Endothelial cell of umbilical vein (primary cell): ENCODE data around the gene CYP2F1. TPM values are rescaled to one million over a fixed set of nuclear protein-coding genes. Genes with fewer than 3 reads are reported as not detected.

Source experiments
- BruUV-seq: library from RNA; stranded (reverse); fragments of 400-500 nt; replicated peaks from 2 replicates; lab custom pipeline; 2021; lab: Mats Ljungman, UMichigan
- CTCF ChIA-PET: fragments of 300-600, 350-600 bp; sonication (Branson Sonifier 250); formaldehyde crosslinking; loops from one replicate; lab custom pipeline; 2021; ENCODE audit warnings: antibody characterized with exemption, inconsistent platforms; lab: Charles Lee
- POLR2A ChIA-PET: fragments of 300-600, 350-600 bp; sonication (Branson Sonifier 250); formaldehyde crosslinking; loops from one replicate; lab custom pipeline; 2021; ENCODE audit warnings: antibody characterized with exemption, inconsistent platforms; lab: Charles Lee
- DNase-seq: peaks from one replicate; pipeline ENCODE4 v3.0.0-alpha.2; 2011; ENCODE audit warnings: low read depth, low spot score
- FAIRE-seq: peaks from 2 replicates; lab custom pipeline; 2011; peaks lifted over from hg19 to GRCh38; lab: Jason Lieb, UNC
- H2AFZ ChIP-seq: 2 replicates; pipeline ENCODE4 v1.6.0; 2012; ENCODE audit warnings: low read depth, low read length, control low read depth, inconsistent platforms
- H3K27ac ChIP-seq: 2 replicates; pipeline ENCODE4 v1.5.1; 2011; ENCODE audit warnings: low read depth, mild to moderate bottlenecking, control low read depth, low read length, moderate library complexity; ENCODE audit not compliant: insufficient read depth
- H3K27me3 ChIP-seq, 2 experiments: 2 replicates each; pipeline versions ENCODE4 v1.6.0 to v1.6.1; 2011; ENCODE audit warnings: low read length in 2 of 2, mixed read lengths in 1 of 2; ENCODE audit not compliant: control insufficient read depth in 2 of 2, insufficient read depth in 2 of 2
- H3K36me3 ChIP-seq, 2 experiments: 2 replicates in 1 of 2; 3 replicates in 1 of 2; pipeline ENCODE4 v1.5.1; 2011; ENCODE audit warnings: low read length in 2 of 2, mild to moderate bottlenecking in 1 of 2, moderate library complexity in 1 of 2; ENCODE audit not compliant: control insufficient read depth in 2 of 2, insufficient read depth in 2 of 2; ENCODE audit errors: extremely low read depth in 1 of 2
- H3K4me1 ChIP-seq: 3 replicates; pipeline ENCODE4 v1.5.1; 2011; ENCODE audit warnings: mild to moderate bottlenecking, low read length; ENCODE audit not compliant: control insufficient read depth, insufficient read depth; ENCODE audit errors: extremely low read depth
- H3K4me2 ChIP-seq: 2 replicates; pipeline ENCODE4 v1.6.1; 2011; ENCODE audit warnings: low read length, control low read depth, mixed read lengths; ENCODE audit not compliant: insufficient read depth
- H3K4me3 ChIP-seq, 3 experiments: fragments of 200-600 bp in 1 of 3; sonication (generic), shearing (Covaris generic) in 1 of 3; replicated peaks in 1 of 3; 2 replicates each; pipeline ENCODE4 v1.5.1; 2011 to 2016; ENCODE audit warnings: control low read depth in 3 of 3, low read length in 3 of 3, mild to moderate bottlenecking in 2 of 3, inconsistent platforms in 1 of 3, low read depth in 1 of 3, moderate library complexity in 1 of 3; ENCODE audit not compliant: insufficient read depth in 1 of 3
- H3K79me2 ChIP-seq: 2 replicates; pipeline ENCODE4 v1.6.0; 2012; ENCODE audit warnings: low read length, inconsistent platforms; ENCODE audit not compliant: control insufficient read depth, insufficient read depth
- H3K9ac ChIP-seq: replicated peaks from 2 replicates; pipeline ENCODE3; 2011; ENCODE audit warnings: low read length, control low read depth; ENCODE audit not compliant: insufficient read depth; ENCODE audit errors: extremely low read depth
- H3K9me1 ChIP-seq: replicated peaks from 3 replicates; pipeline ENCODE4 v1.6.0; 2011; ENCODE audit warnings: mild to moderate bottlenecking, low read length; ENCODE audit not compliant: control insufficient read depth, insufficient read depth; ENCODE audit errors: extremely low read depth
- H3K9me3 ChIP-seq: replicated peaks from 2 replicates; pipeline ENCODE4 v1.5.1; 2012; ENCODE audit warnings: low read length, inconsistent platforms; ENCODE audit not compliant: control insufficient read depth, insufficient read depth
- H4K20me1 ChIP-seq: replicated peaks from 2 replicates; pipeline ENCODE3; 2011; ENCODE audit warnings: mild to moderate bottlenecking, low read length; ENCODE audit not compliant: control insufficient read depth, insufficient read depth; ENCODE audit errors: extremely low read depth
- EZH2 ChIP-seq: IDR thresholded peaks from 2 replicates; pipeline ENCODE4 v1.6.1; 2012; ENCODE audit warnings: borderline replicate concordance, low read depth, mild to moderate bottlenecking, moderate library complexity, low read length, inconsistent platforms; ENCODE audit not compliant: severe bottlenecking
- FOS ChIP-seq: IDR thresholded peaks from 2 replicates; pipeline ENCODE4 v1.6.1; 2011; ENCODE audit warnings: mild to moderate bottlenecking, low read length, moderate library complexity, borderline replicate concordance; ENCODE audit not compliant: insufficient read depth
- GATA2 ChIP-seq: IDR thresholded peaks from 2 replicates; pipeline ENCODE4 v1.7.0; 2011; ENCODE audit warnings: low read depth, mild to moderate bottlenecking, moderate library complexity, mixed read lengths, low read length; ENCODE audit not compliant: insufficient read length, insufficient read depth
- JUN ChIP-seq: IDR thresholded peaks from 2 replicates; pipeline ENCODE4 v1.6.1; 2011; ENCODE audit warnings: borderline replicate concordance, low read depth; ENCODE audit not compliant: insufficient read length, insufficient read depth
- MYC ChIP-seq: IDR thresholded peaks from one replicate; pipeline ENCODE4 v1.6.1; 2011; ENCODE audit warnings: mild to moderate bottlenecking, low read depth, low read length
- POLR2A ChIP-seq: IDR thresholded peaks from 2 replicates; pipeline ENCODE4 v1.6.1; 2012; ENCODE audit warnings: low read depth, mild to moderate bottlenecking, control low read depth, low read length
- dilution Hi-C: fragments of 300-500 bp; cut with MboI; formaldehyde crosslinking; loops from one replicate; pipeline ENCODE4 v1.15.0; 2019; ENCODE audit warnings: low sequenced_read_pairs; ENCODE audit not compliant: extremely low pct_ligation_motif_present
- intact Hi-C: fragments of 100-400 bp; cut with micrococcal nuclease; formaldehyde crosslinking; loops from one replicate; pipeline ENCODE4 v1.10.0; 2022
- polyA plus RNA-seq, 4 experiments: library from polyadenylated mRNA; depleted of rRNA in 3 of 4; stranded (reverse) in 3 of 4; unstranded in 1 of 4; fragments of >200 nt; gene quantifications; 2 replicates each; pipeline versions ENCODE4 v1.2.1 to v1.2.3, GENCODE V29; 2011 to 2012; ENCODE audit warnings: missing spikeins in 1 of 4
- total RNA-seq: library from RNA; stranded (reverse); gene quantifications from 2 replicates; pipeline ENCODE4 v1.2.3, GENCODE V29; 2021
- TF ChIP-seq, protein P1 (sequence below): IDR thresholded peaks from 2 replicates; pipeline ENCODE4 v1.6.1; 2011; ENCODE audit not compliant: insufficient read depth, insufficient read length
- TF ChIP-seq, protein P2 (sequence below), 2 donors: IDR thresholded peaks; 1 replicate in 1 of 2; 2 replicates in 1 of 2; pipeline ENCODE4 v1.5.1; 2011; ENCODE audit warnings: low read length in 2 of 2, mild to moderate bottlenecking in 2 of 2, moderate library complexity in 2 of 2, control low read depth in 1 of 2, inconsistent platforms in 1 of 2, low read depth in 1 of 2; ENCODE audit not compliant: insufficient read depth in 1 of 2; ENCODE audit errors: extremely low read depth in 1 of 2

The CYP2F1 gene
- total and polyA plus RNA-seq, 2 donors (not counting 3 experiments of a cell fraction or from before 2014, with no cell fraction given), result not detected

DNA sequence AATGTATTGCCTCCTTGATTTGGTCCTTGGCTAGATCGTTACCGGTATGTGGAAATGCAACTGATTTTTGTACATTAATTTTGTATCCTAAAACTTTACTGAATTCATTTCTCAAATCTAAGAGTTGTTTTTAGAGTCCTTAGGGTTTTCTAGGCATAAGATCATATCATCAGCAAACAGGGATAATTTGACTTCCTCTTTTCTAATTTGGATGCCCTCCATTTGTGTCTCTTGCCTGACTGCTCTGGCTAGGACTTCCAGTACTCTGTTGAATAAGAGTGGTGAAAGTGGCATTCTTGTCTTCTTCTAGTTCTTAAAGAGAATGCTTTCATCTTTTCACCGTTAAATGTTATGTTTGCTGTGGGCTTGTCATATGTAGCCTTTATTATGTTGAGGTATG lies 37.9 kb upstream of the CYP2F1 start:
- H3K9me3 ChIP-seq, result no peaks in the 10 kb centered on the region
- H3K4me2 ChIP-seq, result no peak overlapping the region
- ChIA-PET POLR2A (no interaction called here), CTCF (no interaction called here)
- DNase-seq (no peak), FAIRE-seq (no peak)
- dilution Hi-C loops (no loop called here), intact Hi-C loops (no loop called here)
- no peak overlapping the region for H3K4me3 ChIP-seq
- H2AFZ ChIP-seq, result no peak overlapping the region
- no peaks in the 10 kb centered on the region for H3K79me2 ChIP-seq
- no peaks in the 10 kb centered on the region for H3K4me1 ChIP-seq
- no peaks in the 10 kb centered on the region for H4K20me1 ChIP-seq
- no peaks in the 10 kb centered on the region for H3K36me3 ChIP-seq
- TF ChIP-seq, protein P1, sequence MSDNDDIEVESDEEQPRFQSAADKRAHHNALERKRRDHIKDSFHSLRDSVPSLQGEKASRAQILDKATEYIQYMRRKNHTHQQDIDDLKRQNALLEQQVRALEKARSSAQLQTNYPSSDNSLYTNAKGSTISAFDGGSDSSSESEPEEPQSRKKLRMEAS, result no peak
- TF ChIP-seq EZH2 (no peak), MYC (no peak)
- TF ChIP-seq, protein P2, sequence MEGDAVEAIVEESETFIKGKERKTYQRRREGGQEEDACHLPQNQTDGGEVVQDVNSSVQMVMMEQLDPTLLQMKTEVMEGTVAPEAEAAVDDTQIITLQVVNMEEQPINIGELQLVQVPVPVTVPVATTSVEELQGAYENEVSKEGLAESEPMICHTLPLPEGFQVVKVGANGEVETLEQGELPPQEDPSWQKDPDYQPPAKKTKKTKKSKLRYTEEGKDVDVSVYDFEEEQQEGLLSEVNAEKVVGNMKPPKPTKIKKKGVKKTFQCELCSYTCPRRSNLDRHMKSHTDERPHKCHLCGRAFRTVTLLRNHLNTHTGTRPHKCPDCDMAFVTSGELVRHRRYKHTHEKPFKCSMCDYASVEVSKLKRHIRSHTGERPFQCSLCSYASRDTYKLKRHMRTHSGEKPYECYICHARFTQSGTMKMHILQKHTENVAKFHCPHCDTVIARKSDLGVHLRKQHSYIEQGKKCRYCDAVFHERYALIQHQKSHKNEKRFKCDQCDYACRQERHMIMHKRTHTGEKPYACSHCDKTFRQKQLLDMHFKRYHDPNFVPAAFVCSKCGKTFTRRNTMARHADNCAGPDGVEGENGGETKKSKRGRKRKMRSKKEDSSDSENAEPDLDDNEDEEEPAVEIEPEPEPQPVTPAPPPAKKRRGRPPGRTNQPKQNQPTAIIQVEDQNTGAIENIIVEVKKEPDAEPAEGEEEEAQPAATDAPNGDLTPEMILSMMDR (IDR thresholded peaks at IDR 0.05; ENCODE audit: extremely low read depth in 1 of 2, insufficient read depth in 1 of 2, low read depth in 1 of 2, low read length in 2 of 2), result no peak
- no TSS peak for BruUV-seq
- H3K9ac ChIP-seq, result no peak overlapping the region
- H3K9me1 ChIP-seq, result no peaks in the 10 kb centered on the region
- no peak overlapping the region for H3K27ac ChIP-seq
- H3K27me3 ChIP-seq, result peaks cover 0 to 2% of the 10 kb centered on the region in 2 experiments

DNA sequence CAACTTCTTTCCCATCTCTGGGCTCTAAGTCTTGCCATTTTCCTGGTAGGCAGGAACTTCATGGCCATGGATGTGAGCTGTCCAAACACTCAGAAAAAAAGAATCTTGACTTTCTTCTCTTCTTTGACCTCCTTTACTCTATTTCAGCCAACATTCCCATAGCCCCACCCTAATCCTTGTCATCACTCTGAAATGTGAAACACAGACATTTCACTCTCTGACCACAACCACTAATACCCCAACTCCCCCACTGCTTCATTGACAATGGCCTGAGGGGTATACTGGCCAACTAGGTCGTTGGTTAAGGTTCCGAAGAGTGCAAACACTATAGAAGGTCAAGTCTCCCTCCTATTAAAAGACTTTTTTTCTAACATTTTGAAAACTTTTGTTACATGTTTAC lies 30.7 kb upstream of the CYP2F1 start:
- TF ChIP-seq FOS (no peak), JUN (no peak), EZH2 (no peak), GATA2 (no peak), MYC (no peak), POLR2A (no peak)
- TF ChIP-seq, protein P1, result no peak
- TF ChIP-seq, protein P2 (IDR thresholded peaks at IDR 0.05; ENCODE audit: extremely low read depth in 1 of 2, insufficient read depth in 1 of 2, low read depth in 1 of 2, low read length in 2 of 2), result no peak

More for the DNA sequence above, 30.7 kb upstream of the CYP2F1 start:
- no peak overlapping the region for H3K9ac ChIP-seq
- H4K20me1 ChIP-seq, result no peaks in the 10 kb centered on the region
- dilution Hi-C loops (no loop called here), intact Hi-C loops (no loop called here)
- no peak overlapping the region for H3K27ac ChIP-seq
- H3K36me3 ChIP-seq, result no peaks in the 10 kb centered on the region
- no peak overlapping the region for H3K4me2 ChIP-seq
- no TSS peak for BruUV-seq
- no peak overlapping the region for H2AFZ ChIP-seq
- no peaks in the 10 kb centered on the region for H3K9me3 ChIP-seq
- H3K79me2 ChIP-seq, result no peaks in the 10 kb centered on the region
- H3K4me3 ChIP-seq, result no peak overlapping the region
- H3K4me1 ChIP-seq, result no peaks in the 10 kb centered on the region
- CTCF ChIA-PET, result interaction anchor here (2.1 kb wide), 1 partner anchor 9 kb away, joined by 5 read pairs; no protein-coding TSS in a partner anchor
- POLR2A ChIA-PET, result no interaction called here
- H3K9me1 ChIP-seq, result no peaks in the 10 kb centered on the region
- H3K27me3 ChIP-seq, result peaks cover 0 to 1% of the 10 kb centered on the region in 2 experiments
- DNase-seq, result no peak
- FAIRE-seq, result no peak
